Suppressor macrophage (primary cell): ENCODE measurements around the gene CSAG1.
"Not testable (repeated sequence)": the region's sequence is repeated elsewhere in the genome, so short reads cannot be mapped to it uniquely, and the experiment has no call there.

ENCODE experiments used
- DNase-seq, 4 experiments: peaks; one replicate each; pipeline ENCODE4 v3.0.0-alpha.2; 2020 to 2022
- total RNA-seq, 17 experiments: gene quantifications; one replicate each; lab custom pipeline; 2026; ENCODE audit warnings: mixed read lengths in 6 of 17, inconsistent platforms in 3 of 17; lab: John Stamatoyannopoulos, UW

Gene CSAG1, protein sequence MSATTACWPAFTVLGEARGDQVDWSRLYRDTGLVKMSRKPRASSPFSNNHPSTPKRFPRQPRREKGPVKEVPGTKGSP
- total RNA-seq = 0 to 0.11 (median 0) reads per million in 17 experiments

- DNase-seq = no peak
Observed at GRCh38 chrX:152733261-152733975, at the start of gene CSAG1, which contains the start of gene MAGEA12. CSAG1 (minus strand) TSS chrX:152733721; CDS start chrX:152732460, 1,261 bp downstream. MAGEA12 (plus strand) TSS chrX:152733757; CDS start chrX:152736162, 2,405 bp downstream.

GRCh38 chrX:152769549-152770289 lies 36.2 kb upstream of the CSAG1 start, which contains the start of gene MAGEA6:
MAGEA6 (minus strand) TSS chrX:152769689; CDS start chrX:152767650, 2,039 bp downstream.
- DNase-seq = not testable (repeated sequence)

GRCh38 chrX:152766562-152766961 lies 33.0 kb upstream of the CSAG1 start:
- DNase-seq = not testable (repeated sequence)

- not testable (repeated sequence) for DNase-seq
Observed at GRCh38 chrX:152761582-152761981, 28.1 kb upstream of the CSAG1 start.

- DNase-seq = not testable (repeated sequence)
Observed at GRCh38 chrX:152759544-152759943, 26.0 kb upstream of the CSAG1 start.

DNA sequence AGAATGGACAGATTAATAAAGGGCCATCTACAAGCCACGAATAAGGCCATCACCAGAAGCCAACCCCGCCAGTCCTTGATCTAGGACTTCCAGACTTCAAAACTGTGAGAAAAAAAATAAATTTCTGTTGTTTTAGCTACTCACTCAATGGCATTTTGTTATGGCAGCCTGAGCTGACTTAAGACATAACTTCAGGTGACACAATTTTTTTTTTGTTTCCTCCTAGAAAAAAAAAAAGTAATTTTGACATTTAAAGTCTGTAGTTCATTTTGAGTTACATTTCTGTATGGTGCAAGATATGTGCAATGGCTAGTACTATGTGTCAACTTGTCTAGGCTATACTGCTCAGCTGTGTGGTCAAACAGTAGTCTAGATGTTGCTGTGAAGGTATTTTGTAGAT lies 25.4 kb upstream of the CSAG1 start, which contains the start of gene CSAG3:
Gene CSAG3, plus strand, starts transcription at position 301 of the 400 bp plus-strand sequence.
- DNase-seq = not testable (repeated sequence)

DNA sequence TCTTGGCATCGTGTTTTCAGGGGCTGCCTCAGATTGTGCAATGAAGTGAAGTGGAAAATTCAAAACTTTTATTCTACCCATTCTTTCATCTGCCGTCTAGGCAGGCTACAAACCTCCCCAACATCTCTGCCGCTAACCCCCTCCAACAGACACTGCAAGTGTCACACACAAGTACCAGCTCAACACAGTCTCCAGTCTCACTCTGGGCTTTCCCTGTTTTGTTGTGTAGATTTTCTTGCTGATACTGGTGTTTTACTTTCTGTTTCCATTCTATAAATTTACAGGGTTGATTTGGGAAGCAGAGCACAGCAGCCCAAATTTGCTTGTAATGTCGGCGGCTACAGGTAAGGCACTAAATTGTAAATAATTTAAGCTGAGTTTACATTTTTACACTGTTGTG lies 21.4 kb upstream of the CSAG1 start:
- DNase-seq = not testable (repeated sequence)

DNA sequence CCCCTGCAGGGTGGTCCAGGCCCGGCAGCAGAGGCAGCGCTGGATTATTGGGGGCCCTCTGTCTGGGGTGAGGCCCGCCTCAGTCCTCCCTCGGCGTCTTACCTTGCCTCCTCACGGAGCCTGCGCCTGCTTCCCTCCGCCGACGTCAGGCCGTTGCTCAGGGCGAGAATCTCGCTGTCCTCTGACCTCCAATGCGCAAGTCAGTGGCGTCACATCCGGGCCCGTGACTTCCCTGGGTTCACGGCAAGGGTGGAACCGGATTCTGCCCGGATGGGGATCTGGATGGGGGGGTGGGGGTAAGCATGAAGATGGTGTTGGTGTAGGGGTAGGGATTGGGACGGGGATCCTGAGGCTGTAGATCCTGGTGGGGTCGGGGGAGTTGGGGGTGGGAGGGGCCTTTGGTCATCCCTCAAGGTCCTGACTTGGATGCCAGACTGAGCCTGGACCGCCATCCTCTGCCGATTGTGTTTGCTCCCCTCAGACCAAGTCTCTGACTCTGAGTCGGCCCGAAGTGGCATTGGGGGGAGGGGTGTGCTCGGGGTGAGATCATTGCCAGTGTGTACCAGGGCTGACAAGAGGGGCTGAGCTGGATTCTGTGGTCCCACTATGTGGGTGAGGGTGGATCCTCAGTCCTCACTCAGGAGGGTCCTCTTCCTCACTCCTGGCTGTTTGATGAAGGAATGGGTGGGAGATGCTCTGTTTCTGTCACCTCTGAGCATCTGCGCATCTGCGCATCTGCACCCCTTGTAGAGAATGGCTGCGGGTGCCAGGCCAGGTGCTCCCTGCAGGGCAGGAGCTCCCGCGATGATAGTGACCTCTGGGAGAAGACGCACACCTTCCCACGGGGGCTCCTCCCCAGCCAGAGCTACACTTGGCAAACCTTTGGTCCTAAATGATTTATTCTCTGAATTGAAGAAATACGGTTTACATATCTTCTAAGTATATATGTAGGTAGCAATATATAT lies 20.4 kb upstream of the CSAG1 start, which contains the start of gene MAGEA2:
Gene MAGEA2, minus strand, starts transcription at position 157 of the 965 bp plus-strand sequence. CDS start 2,479 bp downstream, outside the sequence.
- DNase-seq = not testable (repeated sequence)

DNA sequence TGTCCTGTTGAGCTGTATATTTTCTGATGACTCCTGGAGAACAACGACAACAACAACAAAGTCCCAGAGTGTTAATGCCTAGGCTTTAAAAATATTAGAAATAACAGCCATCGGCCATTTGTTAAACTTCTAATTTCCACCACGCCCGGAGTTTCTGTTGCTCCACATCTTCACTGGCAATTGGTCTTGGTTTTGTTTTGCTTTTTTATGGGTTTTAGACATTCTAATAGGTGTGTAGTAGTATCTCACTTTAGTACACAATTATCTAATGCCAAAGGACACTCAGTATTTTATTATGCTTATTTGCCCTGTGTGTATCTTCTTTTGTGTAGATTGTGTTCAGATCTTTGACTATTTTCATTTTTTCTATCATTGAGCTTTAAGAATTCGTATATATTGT lies 5.0 kb upstream of the CSAG1 start:
- DNase-seq = no peak

GRCh38 chrX:152736528-152736927 lies 3.0 kb upstream of the CSAG1 start:
- DNase-seq = not testable (repeated sequence)

DNA sequence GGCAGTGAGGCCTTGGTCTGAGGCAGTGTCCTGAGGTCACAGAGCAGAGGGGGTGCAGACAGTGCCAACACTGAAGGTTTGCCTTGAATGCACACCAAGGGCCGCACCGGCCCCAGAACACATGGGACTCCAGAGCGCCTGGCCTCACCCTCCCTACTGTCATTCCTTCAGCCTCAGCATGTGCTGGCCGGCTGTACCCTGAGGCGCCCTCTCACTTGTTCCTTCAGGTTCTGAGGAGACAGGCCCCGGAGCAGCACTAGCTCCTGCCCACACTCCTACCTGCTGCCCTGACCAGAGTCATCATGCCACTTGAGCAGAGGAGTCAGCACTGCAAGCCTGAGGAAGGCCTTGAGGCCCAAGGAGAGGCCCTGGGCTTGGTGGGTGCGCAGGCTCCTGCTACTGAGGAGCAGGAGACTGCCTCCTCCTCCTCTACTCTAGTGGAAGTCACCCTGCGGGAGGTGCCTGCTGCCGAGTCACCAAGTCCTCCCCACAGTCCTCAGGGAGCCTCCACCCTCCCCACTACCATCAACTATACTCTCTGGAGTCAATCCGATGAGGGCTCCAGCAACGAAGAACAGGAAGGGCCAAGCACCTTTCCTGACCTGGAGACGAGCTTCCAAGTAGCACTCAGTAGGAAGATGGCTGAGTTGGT lies 2.5 kb upstream of the CSAG1 start:
- no peak for DNase-seq

DNA sequence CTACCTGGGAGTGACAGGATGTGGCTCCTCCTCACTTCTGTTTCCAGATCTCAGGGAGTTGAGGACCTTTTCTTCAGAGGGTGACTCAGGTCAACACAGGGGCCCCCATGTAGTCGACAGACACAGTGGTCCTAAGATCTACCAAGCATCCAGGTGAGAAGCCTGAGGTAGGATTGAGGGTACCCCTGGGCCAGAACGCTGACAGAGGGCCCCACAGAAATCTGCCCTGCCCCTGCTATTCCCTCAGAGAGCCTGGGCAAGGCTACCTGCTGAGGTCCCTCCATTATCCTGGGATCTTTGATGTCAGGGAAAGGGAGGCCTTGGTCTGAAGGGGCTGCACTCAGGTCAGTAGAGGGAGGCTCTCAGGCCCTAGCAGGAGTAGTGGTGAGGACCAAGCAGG lies 1.6 kb upstream of the CSAG1 start:
- no peak for DNase-seq

DNA sequence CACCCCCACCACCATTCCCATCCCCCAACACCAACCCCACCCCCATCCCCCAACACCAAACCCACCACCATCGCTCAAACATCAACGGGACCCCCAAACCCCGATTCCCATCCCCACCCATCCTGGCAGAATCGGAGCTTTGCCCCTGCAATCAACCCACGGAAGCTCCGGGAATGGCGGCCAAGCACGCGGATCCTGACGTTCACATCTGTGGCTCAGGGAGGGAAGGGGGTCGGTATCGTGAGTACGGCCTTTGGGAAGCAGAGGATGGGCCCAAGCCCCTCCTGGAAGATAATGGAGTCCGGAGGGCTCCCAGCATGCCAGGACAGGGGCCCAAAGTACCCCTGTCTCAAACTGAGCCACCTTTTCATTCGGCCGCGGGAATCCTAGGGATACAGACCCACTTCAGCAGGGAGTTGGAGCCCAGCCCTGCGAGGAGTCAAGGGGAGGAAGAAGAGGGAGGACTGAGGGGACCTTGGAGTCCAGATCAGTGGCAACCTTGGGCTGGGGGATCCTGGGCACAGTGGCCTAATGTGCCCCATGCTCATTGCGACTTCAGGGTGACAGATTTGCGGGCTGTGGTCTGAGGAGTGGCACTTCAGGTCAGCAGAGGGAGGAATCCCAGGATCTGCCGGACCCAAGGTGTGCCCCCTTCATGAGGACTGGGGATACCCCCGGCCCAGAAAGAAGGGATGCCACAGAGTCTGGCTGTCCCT lies 780 bp upstream of the CSAG1 start:
- DNase-seq = not testable (repeated sequence)

- no peak for DNase-seq
Observed at GRCh38 chrX:152725409-152725808, 8.1 kb downstream of the CSAG1 start.

DNA sequence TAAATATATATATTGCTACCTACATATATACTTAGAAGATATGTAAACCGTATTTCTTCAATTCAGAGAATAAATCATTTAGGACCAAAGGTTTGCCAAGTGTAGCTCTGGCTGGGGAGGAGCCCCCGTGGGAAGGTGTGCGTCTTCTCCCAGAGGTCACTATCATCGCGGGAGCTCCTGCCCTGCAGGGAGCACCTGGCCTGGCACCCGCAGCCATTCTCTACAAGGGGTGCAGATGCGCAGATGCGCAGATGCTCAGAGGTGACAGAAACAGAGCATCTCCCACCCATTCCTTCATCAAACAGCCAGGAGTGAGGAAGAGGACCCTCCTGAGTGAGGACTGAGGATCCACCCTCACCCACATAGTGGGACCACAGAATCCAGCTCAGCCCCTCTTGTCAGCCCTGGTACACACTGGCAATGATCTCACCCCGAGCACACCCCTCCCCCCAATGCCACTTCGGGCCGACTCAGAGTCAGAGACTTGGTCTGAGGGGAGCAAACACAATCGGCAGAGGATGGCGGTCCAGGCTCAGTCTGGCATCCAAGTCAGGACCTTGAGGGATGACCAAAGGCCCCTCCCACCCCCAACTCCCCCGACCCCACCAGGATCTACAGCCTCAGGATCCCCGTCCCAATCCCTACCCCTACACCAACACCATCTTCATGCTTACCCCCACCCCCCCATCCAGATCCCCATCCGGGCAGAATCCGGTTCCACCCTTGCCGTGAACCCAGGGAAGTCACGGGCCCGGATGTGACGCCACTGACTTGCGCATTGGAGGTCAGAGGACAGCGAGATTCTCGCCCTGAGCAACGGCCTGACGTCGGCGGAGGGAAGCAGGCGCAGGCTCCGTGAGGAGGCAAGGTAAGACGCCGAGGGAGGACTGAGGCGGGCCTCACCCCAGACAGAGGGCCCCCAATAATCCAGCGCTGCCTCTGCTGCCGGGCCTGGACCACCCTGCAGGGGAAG lies 19.4 kb downstream of the CSAG1 start, which contains the start of gene MAGEA2B:
Gene MAGEA2B, plus strand, starts transcription at position 814 of the 973 bp plus-strand sequence. CDS start 2,479 bp downstream, outside the sequence.
- DNase-seq = not testable (repeated sequence)

DNA sequence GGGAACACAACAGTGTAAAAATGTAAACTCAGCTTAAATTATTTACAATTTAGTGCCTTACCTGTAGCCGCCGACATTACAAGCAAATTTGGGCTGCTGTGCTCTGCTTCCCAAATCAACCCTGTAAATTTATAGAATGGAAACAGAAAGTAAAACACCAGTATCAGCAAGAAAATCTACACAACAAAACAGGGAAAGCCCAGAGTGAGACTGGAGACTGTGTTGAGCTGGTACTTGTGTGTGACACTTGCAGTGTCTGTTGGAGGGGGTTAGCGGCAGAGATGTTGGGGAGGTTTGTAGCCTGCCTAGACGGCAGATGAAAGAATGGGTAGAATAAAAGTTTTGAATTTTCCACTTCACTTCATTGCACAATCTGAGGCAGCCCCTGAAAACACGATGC lies 20.3 kb downstream of the CSAG1 start:
- DNase-seq = not testable (repeated sequence)

DNA sequence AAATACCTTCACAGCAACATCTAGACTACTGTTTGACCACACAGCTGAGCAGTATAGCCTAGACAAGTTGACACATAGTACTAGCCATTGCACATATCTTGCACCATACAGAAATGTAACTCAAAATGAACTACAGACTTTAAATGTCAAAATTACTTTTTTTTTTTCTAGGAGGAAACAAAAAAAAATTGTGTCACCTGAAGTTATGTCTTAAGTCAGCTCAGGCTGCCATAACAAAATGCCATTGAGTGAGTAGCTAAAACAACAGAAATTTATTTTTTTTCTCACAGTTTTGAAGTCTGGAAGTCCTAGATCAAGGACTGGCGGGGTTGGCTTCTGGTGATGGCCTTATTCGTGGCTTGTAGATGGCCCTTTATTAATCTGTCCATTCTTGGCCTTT lies 24.3 kb downstream of the CSAG1 start, which contains the start of gene CSAG2:
Gene CSAG2, minus strand, starts transcription at position 101 of the 400 bp plus-strand sequence. CDS start 161 bp downstream, outside the sequence.
- not testable (repeated sequence) for DNase-seq

DNA sequence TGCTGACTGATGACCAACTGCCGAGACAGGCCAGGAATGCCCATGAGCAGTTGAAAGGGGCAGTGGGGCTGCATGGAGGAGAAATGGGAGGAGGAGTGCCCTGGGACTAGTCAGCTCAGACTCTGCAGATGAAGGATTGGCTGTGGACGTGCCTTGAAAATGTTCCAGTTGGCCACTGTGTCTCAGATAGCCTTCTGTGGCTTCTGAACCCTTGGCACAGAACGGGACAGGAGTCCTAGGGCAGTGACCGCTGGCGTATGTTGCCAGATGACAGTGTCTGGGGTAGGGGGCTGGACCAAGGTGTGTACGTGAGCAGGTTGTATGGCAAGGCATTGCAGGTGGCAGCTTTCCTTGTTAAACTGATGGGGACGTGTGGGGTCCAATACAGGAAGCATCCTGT lies 27.0 kb downstream of the CSAG1 start:
- not testable (repeated sequence) for DNase-seq

DNA sequence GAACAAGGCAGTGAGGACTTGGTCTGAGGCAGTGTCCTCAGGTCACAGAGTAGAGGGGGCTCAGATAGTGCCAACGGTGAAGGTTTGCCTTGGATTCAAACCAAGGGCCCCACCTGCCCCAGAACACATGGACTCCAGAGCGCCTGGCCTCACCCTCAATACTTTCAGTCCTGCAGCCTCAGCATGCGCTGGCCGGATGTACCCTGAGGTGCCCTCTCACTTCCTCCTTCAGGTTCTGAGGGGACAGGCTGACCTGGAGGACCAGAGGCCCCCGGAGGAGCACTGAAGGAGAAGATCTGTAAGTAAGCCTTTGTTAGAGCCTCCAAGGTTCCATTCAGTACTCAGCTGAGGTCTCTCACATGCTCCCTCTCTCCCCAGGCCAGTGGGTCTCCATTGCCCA lies 33.1 kb downstream of the CSAG1 start:
- not testable (repeated sequence) for DNase-seq
